ENCODE results near the gene TKFC. TPM values are rescaled to one million over a fixed set of nuclear protein-coding genes. Genes with fewer than 3 reads are reported as not detected.

The TKFC gene
- total and polyA plus RNA-seq, 5 experiments from 2014 or later = 18.3 to 36.1 (median 25.3) TPM

DNA sequence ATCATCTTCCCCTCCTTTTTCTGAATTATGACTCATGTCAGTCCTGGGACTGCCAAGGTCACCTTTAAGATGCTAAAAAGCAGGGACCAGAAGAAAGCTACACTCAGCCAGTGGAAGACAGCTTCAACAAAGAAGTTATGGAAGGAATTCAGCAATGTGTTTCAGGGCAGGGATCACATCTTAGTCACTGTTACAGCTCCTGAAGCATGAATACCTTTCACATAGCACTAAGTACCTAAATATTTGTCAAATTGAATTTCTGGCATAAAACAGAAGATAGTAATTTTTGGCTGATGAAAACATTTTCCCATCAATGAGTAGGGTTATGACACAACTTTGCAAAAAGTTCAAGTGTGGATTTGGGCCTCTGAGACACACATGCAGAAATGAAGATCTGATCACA, 5.4 kb upstream of the TKFC start:
- DNase-seq (no peak), ATAC-seq (no peak)
- Mint-ChIP-seq H3K9me3 (no peaks in the 10 kb centered on the region), H3K27me3 (no peaks in the 10 kb centered on the region), H3K4me3 (no peak overlapping the region), H3K4me1 (peaks cover 32 to 51% (median 46%) of the 10 kb centered on the region in 4 donors), H3K36me3 (peaks cover 1 to 89% (median 29%) of the 10 kb centered on the region in 3 donors), H3K27ac (peak overlapping the region in 1 of 10 donors; percentile 20)
- POLR2A ChIA-PET = no interaction called here

DNA sequence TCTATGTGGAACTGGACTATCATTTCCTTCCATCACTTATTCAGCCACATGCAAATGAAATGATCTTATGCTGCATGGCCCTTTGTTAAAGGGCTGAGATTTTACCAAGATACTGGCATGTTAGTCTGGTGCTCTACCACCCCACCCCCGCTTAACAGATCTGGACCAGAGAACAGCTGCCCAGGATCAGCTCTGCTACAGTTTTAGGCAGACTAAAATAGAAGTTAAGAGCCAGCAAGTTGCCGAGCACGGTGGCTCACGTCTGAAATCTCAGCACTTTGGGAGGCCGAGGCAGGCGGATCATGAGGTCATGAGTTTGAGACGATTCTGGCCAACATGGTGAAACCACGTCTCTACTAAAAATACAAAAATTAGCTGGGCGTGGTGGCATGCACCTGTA, 4.7 kb upstream of the TKFC start:
- DNase-seq (no peak), ATAC-seq (no peak)
- Mint-ChIP-seq H3K4me3 (peak overlapping the region in 2 of 10 donors; percentile 17 to 34), H3K27ac (no peak overlapping the region), H3K27me3 (no peaks in the 10 kb centered on the region), H3K4me1 (peaks cover 33 to 55% (median 51%) of the 10 kb centered on the region in 4 donors), H3K9me3 (no peaks in the 10 kb centered on the region), H3K36me3 (peaks cover 0 to 82% (median 27%) of the 10 kb centered on the region in 3 donors)
- POLR2A ChIA-PET = no interaction called here

DNA sequence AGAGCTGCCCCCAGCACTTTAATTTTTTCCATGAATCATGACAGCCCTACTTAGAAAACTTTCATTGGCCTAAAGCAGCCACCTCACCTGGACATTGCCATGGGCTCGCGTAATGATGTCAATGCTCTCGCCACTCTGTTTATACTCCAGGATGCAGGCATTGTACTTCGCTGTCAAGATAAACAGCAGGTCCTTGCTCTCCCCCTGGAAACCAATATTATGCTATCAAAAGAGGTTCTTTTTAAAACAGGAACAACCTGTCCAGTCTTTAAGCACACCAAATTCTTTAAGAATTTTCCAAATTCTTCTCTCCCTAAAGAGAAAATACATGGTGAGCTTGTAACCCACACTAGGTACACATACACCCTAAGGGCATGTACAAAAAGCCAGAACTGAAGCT, 3.2 kb upstream of the TKFC start:
- Mint-ChIP-seq H3K4me1 (peaks cover 36 to 65% (median 60%) of the 10 kb centered on the region in 4 donors), H3K9me3 (no peaks in the 10 kb centered on the region), H3K4me3 (peak overlapping the region in 2 of 10 donors; percentile 5 to 52), H3K27me3 (no peaks in the 10 kb centered on the region), H3K27ac (peak overlapping the region in 3 of 10 donors; percentile 43 to 96 (median 43)), H3K36me3 (peaks cover 0 to 67% (median 21%) of the 10 kb centered on the region in 3 donors)
- ATAC-seq (no peak), DNase-seq (no peak)
- POLR2A ChIA-PET = interaction anchor here (0.7 kb wide), 1 partner anchor 128 kb away, joined by 3 read pairs; no protein-coding TSS in a partner anchor

DNA sequence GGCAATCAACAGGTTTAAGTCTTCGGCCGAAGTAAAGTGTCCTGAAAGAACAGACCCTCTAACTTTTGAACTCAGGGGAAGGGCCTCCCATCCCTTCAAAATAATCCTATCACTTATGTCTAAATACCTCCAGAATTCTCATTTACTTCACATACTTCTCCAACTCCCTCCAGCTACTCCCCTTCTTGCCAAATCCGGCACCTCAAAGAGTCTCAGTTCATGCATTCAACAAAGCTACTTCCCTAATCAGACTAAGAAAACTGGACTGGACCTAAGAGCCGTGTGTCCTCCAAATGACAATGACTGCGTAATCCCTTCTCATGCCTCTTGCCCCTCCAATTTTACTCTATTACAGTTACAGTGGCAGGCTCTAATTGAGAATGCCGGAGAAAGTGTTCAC, 1.4 kb upstream of the TKFC start:
- DNase-seq = no peak
- H3K27me3 Mint-ChIP-seq = no peaks in the 10 kb centered on the region
- peak overlapping the region; percentile 84 to 99 (median 96) for H3K4me3 Mint-ChIP-seq
- H3K36me3 Mint-ChIP-seq = peaks cover 0 to 49% (median 12%) of the 10 kb centered on the region in 3 donors
- POLR2A ChIA-PET = interaction anchor here (1.1 to 2.1 kb wide), 3 partner anchors 61 to 98 kb away, joined by 3 to 10 read pairs (median 3); partner anchors contain the start of genes CPSF7 and TMEM216
- no peaks in the 10 kb centered on the region for H3K9me3 Mint-ChIP-seq
- peak overlapping the region; percentile 21 to 100 (median 98) for H3K27ac Mint-ChIP-seq
- peaks cover 35 to 75% (median 63%) of the 10 kb centered on the region in 4 donors for H3K4me1 Mint-ChIP-seq
- ATAC-seq = no peak

DNA sequence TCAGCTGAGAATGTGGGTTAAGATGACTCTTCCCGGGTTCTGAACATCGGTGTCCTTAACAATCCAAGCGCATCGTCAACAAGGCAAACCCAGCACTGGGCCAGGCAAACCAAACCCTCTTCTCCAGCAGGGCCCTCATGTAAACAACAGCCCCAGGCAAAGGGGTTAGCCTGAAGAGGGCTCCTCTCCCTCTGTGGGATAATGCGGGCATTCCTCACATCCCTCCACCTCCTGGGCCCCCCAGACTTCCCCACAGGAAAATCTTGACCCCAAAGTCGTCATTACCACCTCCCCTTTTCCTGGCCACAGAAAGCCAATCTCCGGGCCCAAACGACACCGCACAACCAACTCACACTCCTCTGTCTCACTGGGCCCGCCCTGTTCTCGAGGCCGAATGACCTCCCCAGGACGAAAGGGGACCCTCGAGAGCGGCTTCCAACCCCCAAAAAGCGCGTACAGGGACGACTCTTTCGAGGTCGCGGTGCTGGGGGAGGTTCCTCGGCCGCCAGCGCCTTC, 689 bp upstream of the TKFC start:
- Mint-ChIP-seq H3K27ac (peak overlapping the region; percentile 75 to 100 (median 98)), H3K4me3 (peak overlapping the region; percentile 84 to 99 (median 96)), H3K36me3 (peaks cover 0 to 42% (median 12%) of the 10 kb centered on the region in 3 donors), H3K27me3 (no peaks in the 10 kb centered on the region), H3K9me3 (no peaks in the 10 kb centered on the region), H3K4me1 (peaks cover 40 to 75% (median 67%) of the 10 kb centered on the region in 4 donors)
- ATAC-seq (no peak), DNase-seq (peak in 1 of 10 donors; percentile 26)
- POLR2A ChIA-PET = interaction anchor here (1.4 to 5.3 kb wide), 3 partner anchors 52 to 97 kb away, joined by 3 to 63 read pairs (median 10); partner anchors contain the start of genes CPSF7 and TMEM216

DNA sequence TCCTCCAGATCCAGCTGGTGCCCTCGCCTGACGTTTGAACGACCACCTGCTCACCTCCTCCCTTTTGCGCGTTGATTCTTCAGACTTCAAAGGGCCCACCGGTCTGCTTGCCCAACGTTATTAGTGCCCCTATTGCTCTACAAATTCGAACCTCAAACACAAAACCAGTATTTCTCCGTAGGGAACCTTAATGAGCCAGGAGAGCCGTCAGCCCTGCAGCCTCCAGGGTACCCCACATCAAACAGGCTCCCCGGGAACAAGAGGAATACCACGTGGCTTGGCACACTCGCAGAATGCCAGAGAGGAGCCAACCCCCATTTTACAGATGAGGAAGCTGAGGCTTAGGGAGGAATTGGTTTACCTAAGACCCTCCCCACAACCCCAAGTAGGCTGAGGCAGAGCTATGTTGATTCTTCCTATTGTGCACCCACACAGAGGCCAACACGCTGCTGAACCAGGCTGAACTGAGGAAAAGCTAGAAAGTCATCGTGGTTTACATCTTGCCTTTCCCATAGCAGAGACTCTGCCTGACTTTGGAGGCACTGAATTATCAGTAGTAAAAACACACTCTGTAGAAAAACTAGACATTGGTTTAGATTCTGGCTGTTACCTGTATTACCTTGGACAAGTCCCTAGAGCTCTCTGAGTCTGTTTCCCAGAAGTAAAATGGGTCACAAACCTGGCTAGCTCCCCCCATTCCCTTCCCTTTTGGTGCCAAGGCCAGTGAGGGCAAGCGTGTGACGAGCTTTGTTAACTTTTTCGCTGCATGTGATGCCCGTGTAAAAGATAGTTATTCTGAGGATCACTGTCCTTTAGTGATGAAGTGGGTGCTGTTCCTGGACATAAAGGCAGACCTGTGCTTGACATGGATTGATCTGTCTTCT, 764 bp downstream of the TKFC start:
- POLR2A ChIA-PET = interaction anchor here (0.6 to 5.3 kb wide), 11 partner anchors 14 to 159 kb away, joined by 3 to 63 read pairs (median 6); partner anchors contain the start of genes CPSF7, CYB561A3, SDHAF2 and TMEM138
- H3K27me3 Mint-ChIP-seq = no peaks in the 10 kb centered on the region
- peak overlapping the region; percentile 84 to 99 (median 96) for H3K4me3 Mint-ChIP-seq
- no peaks in the 10 kb centered on the region for H3K9me3 Mint-ChIP-seq
- ATAC-seq (no peak), DNase-seq (peak in 2 of 10 donors; percentile 8 to 19)
- peaks cover 41 to 65% (median 64%) of the 10 kb centered on the region in 4 donors for H3K4me1 Mint-ChIP-seq
- H3K27ac Mint-ChIP-seq = peak overlapping the region; percentile 96 to 100 (median 98)
- H3K36me3 Mint-ChIP-seq = peaks cover 0 to 29% (median 2%) of the 10 kb centered on the region in 3 donors

DNA sequence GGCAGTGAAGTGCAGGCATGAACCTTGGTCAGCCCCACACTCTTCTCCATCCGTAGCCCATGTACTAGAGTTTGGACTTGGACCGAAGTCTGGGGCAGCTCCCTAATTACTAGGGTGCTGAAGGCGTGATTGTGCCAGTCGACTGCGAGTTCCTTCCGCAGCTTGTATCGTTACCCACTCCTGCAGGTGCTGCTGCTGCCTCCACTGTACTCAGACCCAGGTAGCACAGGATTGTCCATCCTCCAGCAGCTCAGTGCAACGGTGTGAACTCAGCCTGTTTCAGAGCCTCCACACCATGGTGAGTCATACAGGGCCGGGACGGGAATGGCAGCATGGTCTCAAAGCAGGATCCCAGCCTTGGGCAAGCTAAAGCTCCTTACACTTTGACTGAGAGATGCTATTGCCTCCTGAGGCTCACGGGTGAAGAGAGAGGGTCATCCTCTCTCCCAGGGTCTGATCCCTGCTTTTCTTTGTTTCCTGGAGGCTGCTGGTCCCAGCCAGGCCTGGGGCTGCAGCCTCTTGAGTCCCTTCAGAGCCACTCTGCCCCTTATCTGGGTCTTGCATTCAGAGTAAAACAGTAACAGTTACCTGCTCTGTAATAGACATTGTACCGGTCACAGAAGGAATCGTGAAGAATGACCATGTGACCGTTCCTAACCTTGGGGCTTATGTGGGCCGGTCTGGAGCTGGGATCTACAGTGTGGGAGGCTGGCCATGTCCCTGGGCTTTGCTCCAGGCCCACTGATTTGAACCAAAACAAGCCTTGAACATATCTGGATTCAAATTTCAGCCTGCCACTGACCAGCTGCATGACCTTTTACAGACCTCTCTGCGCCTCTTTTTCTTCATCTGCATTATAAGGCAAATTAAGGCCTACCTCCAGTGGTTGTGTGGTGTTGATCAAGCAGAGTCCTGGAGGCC, 1.7 kb downstream of the TKFC start:
- no peak for DNase-seq
- POLR2A ChIA-PET = interaction anchor here (1.4 to 5.3 kb wide), 8 partner anchors 24 to 95 kb away, joined by 3 to 63 read pairs (median 32); partner anchors contain the start of genes CPSF7, CYB561A3, SDHAF2 and TMEM138
- H3K4me1 Mint-ChIP-seq = peaks cover 38 to 57% (median 56%) of the 10 kb centered on the region in 4 donors

DNA sequence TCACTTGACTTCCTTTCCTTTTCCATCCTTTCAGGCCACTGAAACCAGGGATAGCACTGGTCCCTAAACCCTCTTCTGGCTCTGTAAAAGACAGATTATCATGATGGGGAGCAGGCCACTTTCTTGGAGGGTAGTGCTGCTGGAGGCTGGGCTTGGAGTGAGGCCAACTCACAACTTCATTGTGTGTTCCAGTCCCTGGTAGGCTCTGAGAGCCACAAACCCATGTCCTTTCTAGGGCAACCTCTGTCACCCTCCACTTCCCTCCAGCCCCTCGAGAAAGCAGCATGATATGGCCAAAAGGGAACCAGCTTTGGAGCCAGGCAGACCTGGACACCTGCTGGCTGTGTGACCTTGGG, 2.3 kb downstream of the TKFC start:
- Mint-ChIP-seq H3K4me3 (peak overlapping the region in 2 of 10 donors; percentile 29 to 33), H3K36me3 (peaks cover 0 to 16% (median 0%) of the 10 kb centered on the region in 3 donors), H3K9me3 (no peaks in the 10 kb centered on the region), H3K27ac (peak overlapping the region in 9 of 10 donors; percentile 41 to 99 (median 87)), H3K4me1 (peaks cover 32 to 51% (median 49%) of the 10 kb centered on the region in 4 donors), H3K27me3 (no peaks in the 10 kb centered on the region)
- DNase-seq (no peak), ATAC-seq (no peak)
- POLR2A ChIA-PET = interaction anchor here (1.2 to 5.3 kb wide), 6 partner anchors 27 to 94 kb away, joined by 3 to 63 read pairs (median 29); partner anchors contain the start of genes CPSF7, CYB561A3, SDHAF2 and TMEM138

More for the DNA sequence above, 1.7 kb downstream of the TKFC start:
- Mint-ChIP-seq H3K36me3 (peaks cover 0 to 23% (median 0%) of the 10 kb centered on the region in 3 donors), H3K9me3 (no peaks in the 10 kb centered on the region), H3K4me3 (peak overlapping the region; percentile 84 to 99 (median 96)), H3K27me3 (no peaks in the 10 kb centered on the region), H3K27ac (peak overlapping the region in 9 of 10 donors; percentile 96 to 100 (median 98))
- no peak for ATAC-seq

DNA sequence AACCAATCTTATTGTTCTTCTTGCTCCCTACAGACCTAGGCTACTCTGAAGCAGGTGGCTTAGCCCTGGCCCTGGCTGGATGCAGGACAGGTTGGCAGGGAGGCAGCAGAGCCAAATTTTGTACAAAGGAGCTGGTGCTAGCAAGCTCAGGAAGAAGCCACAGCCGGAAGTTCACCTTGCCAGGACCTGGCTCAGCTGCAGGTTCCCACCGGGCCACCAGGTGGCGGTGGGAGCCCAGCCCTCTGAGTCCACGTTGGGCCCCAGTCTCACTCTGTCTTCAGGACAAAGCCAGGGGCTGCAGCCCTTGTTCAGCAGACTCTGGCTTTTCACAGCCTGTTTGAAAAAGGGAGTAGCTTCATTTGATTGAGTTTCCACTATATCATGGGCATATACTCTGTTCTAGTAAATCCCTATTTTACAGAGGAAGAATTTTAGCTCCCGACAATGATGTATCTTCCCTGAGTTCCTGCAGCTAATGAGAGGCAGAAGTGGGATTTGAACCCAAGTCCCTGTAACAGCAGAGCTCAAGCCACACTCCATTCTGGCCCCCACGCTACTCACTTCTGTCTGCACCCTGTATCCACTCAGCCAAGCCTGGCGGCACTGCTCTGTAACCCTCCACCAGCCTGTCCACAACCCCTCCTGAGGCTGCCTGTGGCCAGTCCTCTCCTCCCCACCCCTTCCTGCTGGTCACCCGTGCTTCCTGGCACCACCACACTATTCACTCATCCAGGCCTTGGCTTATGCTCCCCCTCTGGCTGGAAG, 3.3 kb downstream of the TKFC start:
- peak overlapping the region in 9 of 10 donors; percentile 77 to 99 (median 90) for H3K27ac Mint-ChIP-seq
- H3K36me3 Mint-ChIP-seq = peaks cover 0 to 10% (median 3%) of the 10 kb centered on the region in 3 donors
- H3K4me3 Mint-ChIP-seq = peak overlapping the region in 3 of 10 donors; percentile 1 to 45 (median 33)
- no peaks in the 10 kb centered on the region for H3K27me3 Mint-ChIP-seq
- POLR2A ChIA-PET = interaction anchor here (0.6 to 5.3 kb wide), 7 partner anchors 26 to 93 kb away, joined by 3 to 63 read pairs (median 16); partner anchors contain the start of genes CPSF7, CYB561A3, SDHAF2 and TMEM138
- peak; percentile 53 to 57 for ATAC-seq
- no peaks in the 10 kb centered on the region for H3K9me3 Mint-ChIP-seq
- H3K4me1 Mint-ChIP-seq = peaks cover 28 to 41% (median 40%) of the 10 kb centered on the region in 4 donors
- peak; percentile 73 to 89 (median 84) for DNase-seq

DNA sequence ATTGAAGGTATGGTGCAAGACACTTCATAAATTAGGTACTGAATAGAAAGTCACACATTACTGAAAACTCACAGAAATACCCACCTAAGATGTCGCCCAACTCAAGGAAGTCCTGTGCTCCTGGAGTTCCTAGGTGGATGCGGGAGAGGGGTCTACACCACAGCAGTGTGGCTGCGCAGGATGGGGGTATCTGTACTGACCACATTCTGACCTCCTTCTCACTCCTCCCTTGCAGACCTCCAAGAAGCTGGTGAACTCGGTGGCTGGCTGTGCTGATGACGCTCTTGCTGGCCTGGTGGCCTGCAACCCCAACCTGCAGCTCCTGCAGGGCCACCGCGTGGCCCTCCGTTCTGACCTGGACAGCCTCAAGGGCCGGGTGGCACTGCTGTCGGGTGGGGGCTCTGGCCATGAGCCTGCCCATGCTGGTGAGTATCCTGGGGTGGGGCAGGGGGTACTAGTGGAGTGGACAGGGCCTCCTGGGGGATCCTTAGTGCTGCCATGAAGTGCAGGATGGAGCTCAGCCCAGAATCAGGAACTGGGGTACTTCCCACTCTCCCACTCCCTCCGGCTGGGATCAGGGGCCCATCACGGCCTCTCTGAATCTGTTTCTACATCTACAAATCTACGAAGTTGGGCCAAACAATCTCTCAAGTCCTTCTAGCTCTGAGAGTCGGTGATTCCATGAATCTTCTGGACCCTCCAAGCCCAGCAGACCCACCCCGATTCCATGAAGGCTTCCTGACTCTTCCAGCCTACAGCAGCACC, 4.9 kb downstream of the TKFC start:
- Mint-ChIP-seq H3K9me3 (no peaks in the 10 kb centered on the region), H3K4me1 (peaks cover 17 to 27% (median 25%) of the 10 kb centered on the region in 4 donors), H3K27me3 (no peaks in the 10 kb centered on the region), H3K27ac (peak overlapping the region in 1 of 10 donors; percentile 43), H3K4me3 (no peak overlapping the region), H3K36me3 (peaks cover 0 to 8% (median 7%) of the 10 kb centered on the region in 3 donors)
- ATAC-seq (no peak), DNase-seq (no peak)
- POLR2A ChIA-PET = interaction anchor here (3.9 to 5.3 kb wide), 3 partner anchors 25 to 54 kb away, joined by 42 to 63 read pairs (median 62); partner anchors contain the start of genes CYB561A3, TMEM138 and TMEM216
